HEK293 (cell line): ENCODE measurements around the gene USP30.

Experiments used
- KLF16 ChIP-seq: fragments of 450-650 bp; formaldehyde crosslinking; IDR thresholded peaks from 2 replicates; pipeline ENCODE4 v1.5.1; 2017; ENCODE audit warnings: missing biosample characterization, missing genetic modification characterization
- KLF7 ChIP-seq: fragments of 450-650 bp; formaldehyde crosslinking; IDR thresholded peaks from 2 replicates; pipeline ENCODE4 v1.5.1; 2016; ENCODE audit warnings: missing biosample characterization, missing genetic modification characterization, borderline replicate concordance
- SCRT2 ChIP-seq: fragments of 450-650 bp; formaldehyde crosslinking; IDR thresholded peaks from 2 replicates; pipeline ENCODE4 v1.5.1; 2016; ENCODE audit warnings: missing biosample characterization, missing genetic modification characterization
- SP2 ChIP-seq: fragments of 450-650 bp; formaldehyde crosslinking; IDR thresholded peaks from 2 replicates; pipeline ENCODE4 v1.5.1; 2016; ENCODE audit warnings: missing biosample characterization, missing genetic modification characterization
- YY2 ChIP-seq: fragments of 450-650 bp; formaldehyde crosslinking; IDR thresholded peaks from 2 replicates; pipeline ENCODE4 v1.5.1; 2016; ENCODE audit warnings: missing biosample characterization, missing genetic modification characterization
- ZBTB20 ChIP-seq: fragments of 450-650 bp; formaldehyde crosslinking; IDR thresholded peaks from 2 replicates; pipeline ENCODE4 v1.5.1; 2016; ENCODE audit warnings: missing biosample characterization, missing genetic modification characterization
- ZBTB21 ChIP-seq: fragments of 450-650 bp; formaldehyde crosslinking; IDR thresholded peaks from 2 replicates; pipeline ENCODE4 v1.5.1; 2017; ENCODE audit warnings: missing biosample characterization, missing genetic modification characterization
- ZNF19 ChIP-seq: fragments of 450-650 bp; formaldehyde crosslinking; IDR thresholded peaks from 2 replicates; pipeline ENCODE4; 2016; ENCODE audit warnings: missing biosample characterization, missing genetic modification characterization, low read depth
- ZNF335 ChIP-seq: fragments of 450-650 bp; formaldehyde crosslinking; conservative IDR thresholded peaks from 2 replicates; pipeline ENCODE4 v1.5.1; 2016; ENCODE audit warnings: missing biosample characterization, missing genetic modification characterization
- ZNF354C ChIP-seq: fragments of 450-650 bp; formaldehyde crosslinking; IDR thresholded peaks from 2 replicates; pipeline ENCODE4 v1.5.1; 2016; ENCODE audit warnings: missing biosample characterization, missing genetic modification characterization, low read depth, borderline replicate concordance
- ZNF433 ChIP-seq: fragments of 450-650 bp; formaldehyde crosslinking; IDR thresholded peaks from 2 replicates; pipeline ENCODE4 v1.5.1; 2016; ENCODE audit warnings: missing biosample characterization, missing genetic modification characterization, low read depth
- ZNF76 ChIP-seq: fragments of 450-650 bp; formaldehyde crosslinking; IDR thresholded peaks from 2 replicates; pipeline ENCODE4; 2016; ENCODE audit warnings: low read depth, missing biosample characterization, missing genetic modification characterization, borderline replicate concordance
- ZNF777 ChIP-seq: fragments of 450-650 bp; formaldehyde crosslinking; IDR thresholded peaks from 2 replicates; pipeline ENCODE4 v1.5.1; 2017; ENCODE audit warnings: missing biosample characterization, missing genetic modification characterization, borderline replicate concordance
- ZNF837 ChIP-seq: fragments of 450-650 bp; formaldehyde crosslinking; IDR thresholded peaks from 2 replicates; pipeline ENCODE4 v1.5.1; 2016; ENCODE audit warnings: missing biosample characterization, missing genetic modification characterization
- ZSCAN16 ChIP-seq: fragments of 450-650 bp; formaldehyde crosslinking; IDR thresholded peaks from 2 replicates; pipeline ENCODE4 v1.5.1; 2016; ENCODE audit warnings: missing biosample characterization, missing genetic modification characterization
- ZSCAN30 ChIP-seq: fragments of 450-650 bp; IDR thresholded peaks from 2 replicates; pipeline ENCODE4 v1.5.1; 2018; ENCODE audit warnings: missing biosample characterization, mild to moderate bottlenecking, missing genetic modification characterization, moderate library complexity
- TF ChIP-seq, protein P1 (sequence below): fragments of 450-650 bp; formaldehyde crosslinking; IDR thresholded peaks from 2 replicates; pipeline ENCODE4 v1.5.1; 2016; ENCODE audit warnings: missing biosample characterization, missing genetic modification characterization, borderline replicate concordance
- TF ChIP-seq, protein P2 (sequence below): fragments of 450-650 bp; formaldehyde crosslinking; IDR thresholded peaks from 2 replicates; pipeline ENCODE4 v1.5.1; 2016; ENCODE audit warnings: missing biosample characterization, missing genetic modification characterization
- TF ChIP-seq, protein P3 (sequence below): fragments of 450-650 bp; formaldehyde crosslinking; IDR thresholded peaks from 2 replicates; pipeline ENCODE4 v1.5.1; 2016; ENCODE audit warnings: missing biosample characterization, missing genetic modification characterization
- TF ChIP-seq, protein P4 (sequence below): sonication (generic); formaldehyde crosslinking; IDR thresholded peaks from 2 replicates; pipeline ENCODE4 v1.8.1; 2022; ENCODE audit warnings: mild to moderate bottlenecking, moderate library complexity, missing genetic modification reagents
- TF ChIP-seq, protein P5 (sequence below): fragments of 450-650 bp; formaldehyde crosslinking; IDR thresholded peaks from 2 replicates; pipeline ENCODE4 v1.5.1; 2017; ENCODE audit warnings: missing biosample characterization, missing genetic modification characterization
- TF ChIP-seq, protein P6 (sequence below): fragments of 450-650 bp; formaldehyde crosslinking; IDR thresholded peaks from 2 replicates; pipeline ENCODE4 v1.5.1; 2016; ENCODE audit warnings: missing biosample characterization, missing genetic modification characterization
- TF ChIP-seq, protein P7 (sequence below): fragments of 450-650 bp; formaldehyde crosslinking; IDR thresholded peaks from 2 replicates; pipeline ENCODE4 v1.5.1; 2016; ENCODE audit warnings: missing biosample characterization, missing genetic modification characterization

Gene USP30

DNA sequence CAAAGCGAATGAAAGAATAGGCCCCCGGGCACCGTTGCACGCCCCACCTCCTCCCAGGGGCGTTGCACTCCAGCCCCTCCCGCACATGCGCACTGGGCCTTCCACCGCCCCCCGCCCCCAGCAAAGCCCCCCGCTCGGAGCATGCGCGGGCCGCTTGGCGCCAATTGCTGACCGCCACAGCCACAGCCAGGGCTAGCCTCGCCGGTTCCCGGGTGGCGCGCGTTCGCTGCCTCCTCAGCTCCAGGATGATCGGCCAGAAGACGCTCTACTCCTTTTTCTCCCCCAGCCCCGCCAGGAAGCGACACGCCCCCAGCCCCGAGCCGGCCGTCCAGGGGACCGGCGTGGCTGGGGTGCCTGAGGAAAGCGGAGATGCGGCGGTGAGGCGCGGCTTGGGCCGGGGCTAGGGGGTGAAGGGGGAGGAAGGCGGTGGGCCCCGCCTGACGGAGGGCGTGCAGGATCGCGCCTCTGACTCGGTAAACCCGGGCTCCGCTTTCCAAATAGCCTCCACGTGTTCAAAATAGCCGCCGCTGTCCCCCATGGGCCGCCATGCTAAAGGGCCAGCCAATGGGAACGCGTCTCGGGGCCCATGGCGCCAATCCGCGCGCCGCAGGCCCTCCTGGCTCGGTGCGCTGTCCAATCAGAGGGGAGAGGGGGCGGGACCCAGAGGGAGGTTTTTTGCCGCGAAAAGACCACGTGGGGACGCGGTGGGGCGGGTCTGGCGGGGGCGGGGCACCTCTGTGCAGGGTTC is 45.2 kb downstream of the USP30 start, which contains the start of gene UNG (continued):
- TF ChIP-seq SCRT2 (tag by site-specific recombination) (no peak), ZNF76 (tag by site-specific recombination) (0 out of 2 replicates have a peak, but pooled peaks have one; percentile 8), YY2 (tag by site-specific recombination) (peak; percentile 85), ZNF335 (tag by site-specific recombination) (peak; percentile 92), ZSCAN30 (tag by site-specific recombination) (peak; percentile 55; the same call in 1 of the 2 replicates), ZSCAN16 (tag by site-specific recombination) (no peak), KLF7 (tag by site-specific recombination) (peak; percentile 31; the same call in 1 of the 2 replicates), ZNF777 (tag by site-specific recombination) (peak; percentile 65; the same call in 1 of the 2 replicates), SP2 (tag by site-specific recombination) (peak; percentile 88), ZNF837 (tag by site-specific recombination) (no peak), ZNF354C (tag by site-specific recombination) (no peak), ZBTB21 (tag by site-specific recombination) (peak; percentile 13; the same call in 1 of the 2 replicates), ZNF433 (no peak), ZNF19 (tag by site-specific recombination) (no peak), ZBTB20 (tag by site-specific recombination) (peak; percentile 97), KLF16 (tag by site-specific recombination) (peak; percentile 63; the same call in 1 of the 2 replicates)
- TF ChIP-seq, protein P1, sequence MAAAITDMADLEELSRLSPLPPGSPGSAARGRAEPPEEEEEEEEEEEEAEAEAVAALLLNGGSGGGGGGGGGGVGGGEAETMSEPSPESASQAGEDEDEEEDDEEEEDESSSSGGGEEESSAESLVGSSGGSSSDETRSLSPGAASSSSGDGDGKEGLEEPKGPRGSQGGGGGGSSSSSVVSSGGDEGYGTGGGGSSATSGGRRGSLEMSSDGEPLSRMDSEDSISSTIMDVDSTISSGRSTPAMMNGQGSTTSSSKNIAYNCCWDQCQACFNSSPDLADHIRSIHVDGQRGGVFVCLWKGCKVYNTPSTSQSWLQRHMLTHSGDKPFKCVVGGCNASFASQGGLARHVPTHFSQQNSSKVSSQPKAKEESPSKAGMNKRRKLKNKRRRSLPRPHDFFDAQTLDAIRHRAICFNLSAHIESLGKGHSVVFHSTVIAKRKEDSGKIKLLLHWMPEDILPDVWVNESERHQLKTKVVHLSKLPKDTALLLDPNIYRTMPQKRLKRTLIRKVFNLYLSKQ = no peak
- TF ChIP-seq, protein P2, sequence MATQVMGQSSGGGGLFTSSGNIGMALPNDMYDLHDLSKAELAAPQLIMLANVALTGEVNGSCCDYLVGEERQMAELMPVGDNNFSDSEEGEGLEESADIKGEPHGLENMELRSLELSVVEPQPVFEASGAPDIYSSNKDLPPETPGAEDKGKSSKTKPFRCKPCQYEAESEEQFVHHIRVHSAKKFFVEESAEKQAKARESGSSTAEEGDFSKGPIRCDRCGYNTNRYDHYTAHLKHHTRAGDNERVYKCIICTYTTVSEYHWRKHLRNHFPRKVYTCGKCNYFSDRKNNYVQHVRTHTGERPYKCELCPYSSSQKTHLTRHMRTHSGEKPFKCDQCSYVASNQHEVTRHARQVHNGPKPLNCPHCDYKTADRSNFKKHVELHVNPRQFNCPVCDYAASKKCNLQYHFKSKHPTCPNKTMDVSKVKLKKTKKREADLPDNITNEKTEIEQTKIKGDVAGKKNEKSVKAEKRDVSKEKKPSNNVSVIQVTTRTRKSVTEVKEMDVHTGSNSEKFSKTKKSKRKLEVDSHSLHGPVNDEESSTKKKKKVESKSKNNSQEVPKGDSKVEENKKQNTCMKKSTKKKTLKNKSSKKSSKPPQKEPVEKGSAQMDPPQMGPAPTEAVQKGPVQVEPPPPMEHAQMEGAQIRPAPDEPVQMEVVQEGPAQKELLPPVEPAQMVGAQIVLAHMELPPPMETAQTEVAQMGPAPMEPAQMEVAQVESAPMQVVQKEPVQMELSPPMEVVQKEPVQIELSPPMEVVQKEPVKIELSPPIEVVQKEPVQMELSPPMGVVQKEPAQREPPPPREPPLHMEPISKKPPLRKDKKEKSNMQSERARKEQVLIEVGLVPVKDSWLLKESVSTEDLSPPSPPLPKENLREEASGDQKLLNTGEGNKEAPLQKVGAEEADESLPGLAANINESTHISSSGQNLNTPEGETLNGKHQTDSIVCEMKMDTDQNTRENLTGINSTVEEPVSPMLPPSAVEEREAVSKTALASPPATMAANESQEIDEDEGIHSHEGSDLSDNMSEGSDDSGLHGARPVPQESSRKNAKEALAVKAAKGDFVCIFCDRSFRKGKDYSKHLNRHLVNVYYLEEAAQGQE = peak; percentile 75
- TF ChIP-seq, protein P3, sequence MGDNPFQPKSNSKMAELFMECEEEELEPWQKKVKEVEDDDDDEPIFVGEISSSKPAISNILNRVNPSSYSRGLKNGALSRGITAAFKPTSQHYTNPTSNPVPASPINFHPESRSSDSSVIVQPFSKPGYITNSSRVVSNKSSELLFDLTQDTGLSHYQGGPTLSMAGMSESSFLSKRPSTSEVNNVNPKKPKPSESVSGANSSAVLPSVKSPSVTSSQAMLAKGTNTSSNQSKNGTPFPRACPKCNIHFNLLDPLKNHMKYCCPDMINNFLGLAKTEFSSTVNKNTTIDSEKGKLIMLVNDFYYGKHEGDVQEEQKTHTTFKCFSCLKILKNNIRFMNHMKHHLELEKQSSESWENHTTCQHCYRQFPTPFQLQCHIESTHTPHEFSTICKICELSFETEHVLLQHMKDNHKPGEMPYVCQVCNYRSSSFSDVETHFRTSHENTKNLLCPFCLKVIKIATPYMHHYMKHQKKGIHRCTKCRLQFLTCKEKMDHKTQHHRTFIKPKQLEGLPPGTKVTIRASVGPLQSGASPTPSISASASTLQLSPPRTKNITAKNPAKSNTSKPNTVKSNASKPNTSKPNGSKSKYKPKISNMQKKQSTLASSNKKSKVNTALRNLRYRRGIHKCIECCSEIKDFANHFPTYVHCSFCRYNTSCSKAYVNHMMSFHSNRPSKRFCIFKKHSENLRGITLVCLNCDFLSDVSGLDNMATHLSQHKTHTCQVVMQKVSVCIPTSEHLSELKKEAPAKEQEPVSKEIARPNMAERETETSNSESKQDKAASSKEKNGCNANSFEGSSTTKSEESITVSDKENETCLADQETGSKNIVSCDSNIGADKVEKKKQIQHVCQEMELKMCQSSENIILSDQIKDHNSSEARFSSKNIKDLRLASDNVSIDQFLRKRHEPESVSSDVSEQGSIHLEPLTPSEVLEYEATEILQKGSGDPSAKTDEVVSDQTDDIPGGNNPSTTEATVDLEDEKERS (tag by site-specific recombination) = no peak
- TF ChIP-seq, protein P4, sequence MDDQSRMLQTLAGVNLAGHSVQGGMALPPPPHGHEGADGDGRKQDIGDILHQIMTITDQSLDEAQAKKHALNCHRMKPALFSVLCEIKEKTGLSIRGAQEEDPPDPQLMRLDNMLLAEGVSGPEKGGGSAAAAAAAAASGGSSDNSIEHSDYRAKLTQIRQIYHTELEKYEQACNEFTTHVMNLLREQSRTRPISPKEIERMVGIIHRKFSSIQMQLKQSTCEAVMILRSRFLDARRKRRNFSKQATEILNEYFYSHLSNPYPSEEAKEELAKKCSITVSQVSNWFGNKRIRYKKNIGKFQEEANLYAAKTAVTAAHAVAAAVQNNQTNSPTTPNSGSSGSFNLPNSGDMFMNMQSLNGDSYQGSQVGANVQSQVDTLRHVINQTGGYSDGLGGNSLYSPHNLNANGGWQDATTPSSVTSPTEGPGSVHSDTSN (CRISPR knock-in tag) = 0 out of 2 replicates have a peak, but pooled peaks have one; percentile 53
- TF ChIP-seq, protein P5, sequence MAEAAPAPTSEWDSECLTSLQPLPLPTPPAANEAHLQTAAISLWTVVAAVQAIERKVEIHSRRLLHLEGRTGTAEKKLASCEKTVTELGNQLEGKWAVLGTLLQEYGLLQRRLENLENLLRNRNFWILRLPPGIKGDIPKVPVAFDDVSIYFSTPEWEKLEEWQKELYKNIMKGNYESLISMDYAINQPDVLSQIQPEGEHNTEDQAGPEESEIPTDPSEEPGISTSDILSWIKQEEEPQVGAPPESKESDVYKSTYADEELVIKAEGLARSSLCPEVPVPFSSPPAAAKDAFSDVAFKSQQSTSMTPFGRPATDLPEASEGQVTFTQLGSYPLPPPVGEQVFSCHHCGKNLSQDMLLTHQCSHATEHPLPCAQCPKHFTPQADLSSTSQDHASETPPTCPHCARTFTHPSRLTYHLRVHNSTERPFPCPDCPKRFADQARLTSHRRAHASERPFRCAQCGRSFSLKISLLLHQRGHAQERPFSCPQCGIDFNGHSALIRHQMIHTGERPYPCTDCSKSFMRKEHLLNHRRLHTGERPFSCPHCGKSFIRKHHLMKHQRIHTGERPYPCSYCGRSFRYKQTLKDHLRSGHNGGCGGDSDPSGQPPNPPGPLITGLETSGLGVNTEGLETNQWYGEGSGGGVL (tag by site-specific recombination) = 0 out of 2 replicates have a peak, but pooled peaks have one; percentile 12
- TF ChIP-seq, protein P6, sequence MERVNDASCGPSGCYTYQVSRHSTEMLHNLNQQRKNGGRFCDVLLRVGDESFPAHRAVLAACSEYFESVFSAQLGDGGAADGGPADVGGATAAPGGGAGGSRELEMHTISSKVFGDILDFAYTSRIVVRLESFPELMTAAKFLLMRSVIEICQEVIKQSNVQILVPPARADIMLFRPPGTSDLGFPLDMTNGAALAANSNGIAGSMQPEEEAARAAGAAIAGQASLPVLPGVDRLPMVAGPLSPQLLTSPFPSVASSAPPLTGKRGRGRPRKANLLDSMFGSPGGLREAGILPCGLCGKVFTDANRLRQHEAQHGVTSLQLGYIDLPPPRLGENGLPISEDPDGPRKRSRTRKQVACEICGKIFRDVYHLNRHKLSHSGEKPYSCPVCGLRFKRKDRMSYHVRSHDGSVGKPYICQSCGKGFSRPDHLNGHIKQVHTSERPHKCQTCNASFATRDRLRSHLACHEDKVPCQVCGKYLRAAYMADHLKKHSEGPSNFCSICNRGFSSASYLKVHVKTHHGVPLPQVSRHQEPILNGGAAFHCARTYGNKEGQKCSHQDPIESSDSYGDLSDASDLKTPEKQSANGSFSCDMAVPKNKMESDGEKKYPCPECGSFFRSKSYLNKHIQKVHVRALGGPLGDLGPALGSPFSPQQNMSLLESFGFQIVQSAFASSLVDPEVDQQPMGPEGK (tag by site-specific recombination) = peak; percentile 96
- TF ChIP-seq, protein P7, sequence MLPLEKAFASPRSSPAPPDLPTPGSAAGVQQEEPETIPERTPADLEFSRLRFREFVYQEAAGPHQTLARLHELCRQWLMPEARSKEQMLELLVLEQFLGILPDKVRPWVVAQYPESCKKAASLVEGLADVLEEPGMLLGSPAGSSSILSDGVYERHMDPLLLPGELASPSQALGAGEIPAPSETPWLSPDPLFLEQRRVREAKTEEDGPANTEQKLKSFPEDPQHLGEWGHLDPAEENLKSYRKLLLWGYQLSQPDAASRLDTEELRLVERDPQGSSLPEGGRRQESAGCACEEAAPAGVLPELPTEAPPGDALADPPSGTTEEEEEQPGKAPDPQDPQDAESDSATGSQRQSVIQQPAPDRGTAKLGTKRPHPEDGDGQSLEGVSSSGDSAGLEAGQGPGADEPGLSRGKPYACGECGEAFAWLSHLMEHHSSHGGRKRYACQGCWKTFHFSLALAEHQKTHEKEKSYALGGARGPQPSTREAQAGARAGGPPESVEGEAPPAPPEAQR (tag by site-specific recombination) = 0 out of 2 replicates have a peak, but pooled peaks have one; percentile 10
